ENCODE data around the gene GTF3C1.
"Not testable (repeated sequence)": the region's sequence is repeated elsewhere in the genome, so short reads cannot be mapped to it uniquely, and the experiment has no call there.

Gene GTF3C1, protein sequence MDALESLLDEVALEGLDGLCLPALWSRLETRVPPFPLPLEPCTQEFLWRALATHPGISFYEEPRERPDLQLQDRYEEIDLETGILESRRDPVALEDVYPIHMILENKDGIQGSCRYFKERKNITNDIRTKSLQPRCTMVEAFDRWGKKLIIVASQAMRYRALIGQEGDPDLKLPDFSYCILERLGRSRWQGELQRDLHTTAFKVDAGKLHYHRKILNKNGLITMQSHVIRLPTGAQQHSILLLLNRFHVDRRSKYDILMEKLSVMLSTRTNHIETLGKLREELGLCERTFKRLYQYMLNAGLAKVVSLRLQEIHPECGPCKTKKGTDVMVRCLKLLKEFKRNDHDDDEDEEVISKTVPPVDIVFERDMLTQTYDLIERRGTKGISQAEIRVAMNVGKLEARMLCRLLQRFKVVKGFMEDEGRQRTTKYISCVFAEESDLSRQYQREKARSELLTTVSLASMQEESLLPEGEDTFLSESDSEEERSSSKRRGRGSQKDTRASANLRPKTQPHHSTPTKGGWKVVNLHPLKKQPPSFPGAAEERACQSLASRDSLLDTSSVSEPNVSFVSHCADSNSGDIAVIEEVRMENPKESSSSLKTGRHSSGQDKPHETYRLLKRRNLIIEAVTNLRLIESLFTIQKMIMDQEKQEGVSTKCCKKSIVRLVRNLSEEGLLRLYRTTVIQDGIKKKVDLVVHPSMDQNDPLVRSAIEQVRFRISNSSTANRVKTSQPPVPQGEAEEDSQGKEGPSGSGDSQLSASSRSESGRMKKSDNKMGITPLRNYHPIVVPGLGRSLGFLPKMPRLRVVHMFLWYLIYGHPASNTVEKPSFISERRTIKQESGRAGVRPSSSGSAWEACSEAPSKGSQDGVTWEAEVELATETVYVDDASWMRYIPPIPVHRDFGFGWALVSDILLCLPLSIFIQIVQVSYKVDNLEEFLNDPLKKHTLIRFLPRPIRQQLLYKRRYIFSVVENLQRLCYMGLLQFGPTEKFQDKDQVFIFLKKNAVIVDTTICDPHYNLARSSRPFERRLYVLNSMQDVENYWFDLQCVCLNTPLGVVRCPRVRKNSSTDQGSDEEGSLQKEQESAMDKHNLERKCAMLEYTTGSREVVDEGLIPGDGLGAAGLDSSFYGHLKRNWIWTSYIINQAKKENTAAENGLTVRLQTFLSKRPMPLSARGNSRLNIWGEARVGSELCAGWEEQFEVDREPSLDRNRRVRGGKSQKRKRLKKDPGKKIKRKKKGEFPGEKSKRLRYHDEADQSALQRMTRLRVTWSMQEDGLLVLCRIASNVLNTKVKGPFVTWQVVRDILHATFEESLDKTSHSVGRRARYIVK (N-terminal part only)

DNA sequence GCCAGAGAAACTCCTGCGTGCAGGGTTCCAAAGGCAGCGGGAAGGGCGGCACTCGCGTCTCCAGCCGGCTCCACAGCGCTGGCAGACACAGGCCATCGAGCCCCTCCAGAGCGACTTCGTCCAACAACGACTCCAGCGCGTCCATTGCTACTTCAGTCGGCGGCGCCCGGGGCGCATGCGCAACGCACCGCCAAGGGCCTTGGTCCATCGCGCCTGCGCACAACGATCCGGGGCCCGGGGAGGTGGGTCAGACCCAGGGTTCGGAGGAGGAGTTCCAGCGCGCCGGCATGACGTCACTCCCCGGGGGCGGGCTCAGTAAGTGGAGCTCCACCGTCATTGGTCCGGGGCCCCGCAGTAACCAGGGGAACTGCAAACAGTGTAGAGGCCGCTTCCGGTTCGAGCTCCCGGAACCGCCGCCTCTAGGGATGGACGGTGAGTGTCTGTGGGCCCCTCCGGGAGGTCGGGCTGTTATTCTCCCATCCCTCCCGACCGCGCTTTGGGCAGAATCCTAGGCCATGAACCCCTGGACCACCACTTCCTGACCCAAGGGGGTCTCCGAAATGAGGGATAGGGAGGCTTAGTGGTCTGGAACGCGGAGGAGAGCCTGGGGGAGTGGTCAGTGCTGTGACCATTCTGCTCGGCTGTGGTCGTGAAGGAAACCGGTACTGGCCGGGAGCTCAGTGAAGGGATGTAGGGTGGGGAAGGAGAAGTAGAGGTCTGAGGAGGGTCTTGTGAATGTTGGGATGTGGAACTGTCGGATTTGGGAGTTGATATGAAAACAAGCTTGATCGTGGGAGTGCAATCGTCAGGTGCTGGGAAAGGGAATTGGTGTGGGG, at the start of gene GTF3C1, which contains the start of gene KATNIP:
GTF3C1 (minus strand) TSS at position 168 of the 836 bp plus-strand sequence; CDS start at position 145, 23 bp downstream.
KATNIP (plus strand) TSS at position 399 of the 836 bp plus-strand sequence; CDS start at position 426, 27 bp downstream.
- peak; percentile 100 for DNase-seq (ENCODE audit: low read depth in 2 of 2)

DNA sequence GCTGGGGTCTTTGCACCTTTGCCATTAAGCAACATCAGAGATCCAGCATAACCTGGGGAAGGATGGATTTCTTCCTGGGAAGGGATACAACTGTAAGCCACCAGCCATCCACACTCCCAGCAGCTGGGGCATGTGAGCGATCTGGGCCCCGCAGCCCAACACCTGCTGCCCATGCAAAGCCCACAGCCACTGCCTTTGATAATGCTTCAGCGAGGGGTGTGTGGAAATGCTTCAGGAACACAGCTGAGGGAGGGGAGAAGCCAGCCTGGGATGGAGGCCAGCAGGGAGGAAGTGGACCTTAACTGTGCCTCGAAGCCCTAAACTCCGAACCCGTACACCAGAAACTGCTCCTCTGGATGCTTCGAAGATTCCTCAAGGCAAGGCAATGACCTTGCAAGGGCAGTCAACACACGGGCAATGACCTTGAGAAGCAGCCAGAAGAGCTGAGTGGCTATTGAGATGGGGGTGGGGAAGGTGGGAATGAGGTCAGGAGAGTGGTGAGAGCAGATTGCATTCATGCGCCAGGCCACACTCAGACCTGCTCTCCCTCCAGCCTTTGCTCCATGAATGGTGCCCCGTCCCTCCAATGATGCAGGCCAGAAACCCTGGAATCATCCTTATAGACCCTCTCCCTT, 49.3 kb upstream of the GTF3C1 start:
- DNase-seq (ENCODE audit: low read depth in 2 of 2): no peak

DNA sequence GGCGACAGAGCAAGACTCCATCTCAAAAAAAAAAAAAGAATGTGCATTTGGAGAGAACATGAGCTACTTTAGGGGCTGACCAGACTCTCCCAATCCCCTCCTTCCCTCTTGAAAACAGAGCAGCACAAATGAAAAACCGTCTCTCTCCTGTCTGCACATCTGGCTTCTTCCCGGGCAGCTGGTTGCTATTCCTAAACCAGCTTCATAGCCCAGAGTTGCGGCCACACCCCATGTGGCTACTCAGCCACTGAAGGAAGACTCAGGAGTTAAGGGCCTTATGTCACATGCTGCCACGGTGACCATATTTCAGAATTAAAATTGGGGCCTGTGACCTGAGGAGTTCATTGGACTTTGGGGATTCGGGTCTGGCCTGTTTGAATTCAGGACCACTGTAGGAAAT, 48.5 kb upstream of the GTF3C1 start:
- DNase-seq (ENCODE audit: low read depth in 2 of 2): no peak

DNA sequence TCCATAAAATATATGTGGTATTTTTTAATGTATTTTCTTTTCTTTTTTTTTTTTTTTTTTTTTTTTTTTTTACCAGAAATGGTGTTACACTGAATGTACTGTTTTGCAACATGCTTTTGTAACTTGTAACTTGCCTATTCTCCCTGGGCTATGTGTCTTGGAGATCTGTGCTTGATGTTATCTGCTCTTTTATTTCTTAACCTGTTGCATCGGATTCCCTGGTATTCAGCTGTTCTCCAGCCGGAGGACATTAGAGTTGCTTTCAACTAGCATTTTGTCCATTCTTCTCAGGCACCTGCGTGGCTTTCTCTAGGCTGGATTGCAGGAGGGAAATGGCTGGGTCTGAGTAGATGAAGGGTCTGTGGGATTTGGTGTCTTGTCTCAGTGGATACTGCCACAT, 47.6 kb upstream of the GTF3C1 start:
- DNase-seq (ENCODE audit: low read depth in 2 of 2): no peak

DNA sequence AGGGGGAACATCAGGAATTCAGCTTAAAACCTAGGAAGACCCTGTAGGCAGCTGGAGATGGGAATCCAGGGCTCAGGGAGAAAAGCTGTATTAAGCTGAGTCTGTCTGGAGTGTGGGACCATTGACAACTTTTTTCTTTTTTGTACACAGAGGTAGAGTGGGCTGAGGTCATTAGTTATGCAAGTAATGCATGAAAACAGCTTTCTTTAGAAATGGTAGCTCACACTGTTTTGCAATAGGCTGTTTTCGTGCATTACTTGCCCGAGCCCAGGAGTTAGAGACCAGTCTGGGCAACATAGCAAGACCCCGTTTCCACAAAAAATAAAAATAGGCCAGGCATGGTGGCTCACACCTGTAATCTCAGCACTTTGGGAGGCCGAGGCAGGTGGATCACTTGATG, 46.7 kb upstream of the GTF3C1 start:
- DNase-seq (ENCODE audit: low read depth in 2 of 2): no peak

DNA sequence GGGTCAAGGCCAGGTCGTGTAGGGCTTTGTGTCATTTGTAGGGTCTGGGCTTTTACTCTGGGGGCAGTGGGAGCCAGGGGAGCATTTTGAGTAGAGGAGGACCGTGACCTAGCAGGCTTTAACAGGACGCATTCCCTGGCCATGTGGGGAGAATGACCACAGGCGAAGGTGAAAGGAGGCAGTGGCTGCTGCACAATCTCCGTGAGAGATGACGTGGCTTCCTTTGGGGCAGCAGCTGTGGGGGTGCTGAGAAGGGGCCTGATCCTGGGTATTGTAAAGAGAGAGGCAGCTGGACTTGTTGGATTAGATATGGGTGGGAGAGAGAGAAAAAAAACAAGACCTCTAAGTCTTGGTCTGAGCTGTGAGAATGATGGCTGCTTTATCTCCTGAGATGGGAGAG, 46.3 kb upstream of the GTF3C1 start:
- no peak for DNase-seq (ENCODE audit: low read depth in 2 of 2)

DNA sequence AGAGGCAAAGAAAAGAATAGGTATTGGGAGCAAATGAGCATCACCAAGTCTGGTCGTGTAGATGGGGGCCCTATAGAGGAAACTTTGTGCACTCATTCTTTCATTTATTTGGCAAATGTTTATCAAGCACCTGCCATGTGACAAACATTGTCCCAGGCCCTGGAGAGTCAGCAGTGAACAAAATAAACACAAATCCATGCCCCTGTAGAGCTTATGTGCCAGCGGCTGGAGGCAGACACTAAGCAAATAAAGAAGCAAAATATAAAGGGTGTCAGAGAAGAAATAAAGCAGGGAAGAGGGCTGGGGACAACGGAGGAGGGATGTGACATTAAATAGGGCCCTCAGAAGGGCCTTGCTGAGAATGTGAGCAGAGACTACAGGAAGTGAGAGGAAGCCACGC, 45.8 kb upstream of the GTF3C1 start:
- no peak for DNase-seq (ENCODE audit: low read depth in 2 of 2)

DNA sequence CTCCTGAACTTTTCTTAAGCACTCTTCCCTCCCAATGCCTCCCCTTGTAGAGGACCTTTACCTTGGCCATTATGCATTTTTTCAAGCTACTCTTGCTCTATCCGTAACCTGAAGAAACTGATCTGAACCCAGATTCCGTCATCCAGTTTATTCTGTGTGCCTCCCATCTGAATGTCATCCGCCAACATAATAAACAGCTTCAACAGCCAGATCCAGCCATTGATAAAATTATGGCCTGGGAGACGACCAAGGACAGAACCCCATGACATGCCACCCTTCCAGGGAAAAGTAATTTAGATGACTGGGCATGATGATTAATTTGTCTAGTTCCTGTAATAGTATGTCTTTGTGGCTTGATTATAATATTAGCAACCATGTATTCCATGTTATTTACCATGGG, 42.1 kb upstream of the GTF3C1 start:
- DNase-seq (ENCODE audit: low read depth in 2 of 2): no peak

DNA sequence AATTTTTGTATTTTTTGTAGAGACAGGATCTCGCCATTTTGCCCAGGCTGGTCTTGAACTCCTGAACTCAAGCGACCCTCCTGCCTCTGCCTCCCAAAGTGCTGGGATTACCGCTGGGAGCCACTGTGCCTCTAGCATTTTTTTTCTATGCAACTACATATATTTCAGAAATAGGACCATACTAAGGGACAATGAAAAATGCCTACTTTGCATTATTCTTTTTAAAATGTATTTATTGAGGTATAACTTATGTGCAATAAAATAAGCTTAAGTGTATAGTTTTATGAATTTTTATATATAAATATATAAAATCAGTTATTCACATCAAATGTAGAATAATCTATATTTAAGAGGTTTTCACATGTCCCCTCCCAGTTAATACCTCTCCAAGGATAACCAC, 38.3 kb upstream of the GTF3C1 start:
- DNase-seq (ENCODE audit: low read depth in 2 of 2): no peak

DNA sequence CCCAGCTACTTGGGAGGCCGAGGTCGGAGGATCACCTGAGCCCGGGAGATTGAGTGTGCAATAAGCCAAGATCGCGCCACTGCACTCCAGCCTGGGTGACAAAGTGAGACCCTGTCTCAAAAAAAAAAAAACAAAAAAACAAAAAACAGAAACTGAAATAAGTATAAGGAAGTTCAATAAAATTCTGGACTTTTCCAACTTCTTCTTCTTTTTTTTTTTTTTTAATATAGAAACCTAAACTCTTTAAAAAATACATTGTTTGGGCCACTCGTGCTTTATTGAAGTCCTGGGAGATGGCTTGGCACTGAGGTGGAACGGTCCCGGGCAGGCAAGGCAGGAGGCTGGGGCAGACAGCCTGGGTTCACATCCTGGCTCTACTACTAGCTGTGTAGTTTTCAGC, 37.0 kb upstream of the GTF3C1 start:
- DNase-seq (ENCODE audit: low read depth in 2 of 2): no peak

DNA sequence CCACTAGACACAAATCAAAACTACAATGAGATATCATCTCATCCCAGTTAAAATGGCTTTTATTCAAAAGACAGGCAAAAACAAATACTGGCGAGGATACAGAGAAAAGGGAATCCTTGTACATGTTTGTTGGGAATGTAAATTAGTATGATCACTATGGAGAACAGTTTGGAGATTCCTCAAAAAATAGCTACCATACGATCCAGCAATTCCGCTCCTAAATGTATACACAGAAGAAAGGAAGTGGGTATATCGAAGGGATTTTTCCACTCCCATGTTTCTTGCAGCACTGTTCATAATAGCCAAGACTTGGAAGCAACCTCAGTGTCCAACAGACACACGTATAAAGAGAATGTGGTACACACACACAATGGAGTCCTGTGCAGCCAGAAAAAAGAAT, 35.5 kb upstream of the GTF3C1 start:
- DNase-seq (ENCODE audit: low read depth in 2 of 2): no peak

DNA sequence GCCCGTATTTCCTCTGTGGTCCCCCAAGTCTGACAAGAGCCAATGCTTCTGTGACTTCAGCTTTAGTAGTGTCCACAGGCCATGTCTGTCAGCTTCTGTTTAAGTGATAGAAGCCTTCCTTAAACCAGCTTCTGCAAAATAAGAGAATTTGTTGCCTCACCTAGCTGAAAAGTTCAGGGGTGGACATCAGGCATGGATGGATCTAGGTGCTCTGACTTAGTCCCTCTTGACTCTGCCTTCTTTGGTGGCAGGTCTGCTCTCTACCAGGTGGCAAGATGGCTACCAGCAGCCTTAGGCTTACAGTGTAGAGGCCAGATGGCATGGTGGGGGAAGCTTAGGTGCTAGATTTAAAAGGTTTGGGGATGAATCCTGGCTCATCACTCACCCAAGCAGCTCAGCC, 33.9 kb upstream of the GTF3C1 start:
- no peak for DNase-seq (ENCODE audit: low read depth in 2 of 2)

DNA sequence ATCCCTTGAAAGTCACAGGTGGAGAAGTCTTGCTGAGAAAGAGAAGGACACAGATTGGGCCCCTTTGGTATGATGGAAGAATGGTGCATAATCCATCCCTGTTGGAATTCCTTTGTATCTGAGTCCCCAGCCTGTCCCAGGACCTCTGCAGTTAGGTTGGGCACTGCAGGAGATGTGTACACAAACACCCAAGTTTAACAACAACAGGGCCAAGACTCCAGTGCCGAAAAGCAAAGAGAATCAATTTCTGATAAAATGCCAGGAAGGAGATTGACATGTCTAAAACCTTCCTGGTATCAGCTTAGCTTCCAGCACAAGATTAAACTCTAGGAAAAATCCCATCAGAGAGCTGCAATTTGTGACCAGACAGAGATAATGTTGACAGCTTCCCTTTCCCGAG, 33.2 kb upstream of the GTF3C1 start:
- no peak for DNase-seq (ENCODE audit: low read depth in 2 of 2)

DNA sequence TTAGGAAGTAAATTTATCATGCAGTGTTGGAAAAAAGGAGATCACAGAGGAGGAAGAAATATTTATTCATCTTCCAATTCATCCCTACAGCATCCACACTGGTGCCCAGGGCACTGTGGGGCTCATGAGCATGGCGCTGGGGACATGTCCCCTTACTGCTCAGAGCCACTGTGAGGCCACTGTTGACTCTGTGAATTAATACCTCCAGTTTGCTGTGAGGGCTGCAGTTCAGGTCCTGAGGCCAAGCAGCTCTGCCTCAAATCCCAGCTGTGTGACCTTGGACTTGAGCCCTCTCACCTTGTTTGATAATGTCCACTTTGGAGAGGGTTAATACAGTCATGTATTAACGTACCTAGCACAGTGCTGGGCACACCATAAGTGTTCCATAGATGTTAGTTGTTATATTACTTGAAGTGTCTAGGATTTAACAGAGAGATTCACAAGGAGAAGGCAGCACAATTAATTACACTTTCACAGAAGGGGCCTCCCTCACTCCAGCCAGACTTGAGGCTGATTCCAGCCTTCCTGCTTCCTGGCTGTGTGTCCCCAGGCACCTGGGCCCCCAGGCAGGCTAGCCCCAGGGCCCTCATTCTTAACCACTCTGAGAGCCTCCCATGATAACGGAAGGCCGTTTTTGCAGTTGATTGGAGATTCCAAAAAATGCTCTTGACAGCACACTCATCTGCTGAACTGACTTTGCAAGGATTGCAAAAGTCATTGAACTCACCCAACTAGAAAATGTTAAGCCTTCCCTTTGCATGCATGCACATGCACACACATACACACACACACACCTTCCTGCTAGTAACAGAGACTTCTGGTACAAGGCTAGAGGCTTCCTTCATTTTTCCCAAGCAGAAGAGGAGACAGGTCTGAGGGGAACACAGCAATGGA, 29.6 kb upstream of the GTF3C1 start:
- DNase-seq (ENCODE audit: low read depth in 2 of 2): no peak

DNA sequence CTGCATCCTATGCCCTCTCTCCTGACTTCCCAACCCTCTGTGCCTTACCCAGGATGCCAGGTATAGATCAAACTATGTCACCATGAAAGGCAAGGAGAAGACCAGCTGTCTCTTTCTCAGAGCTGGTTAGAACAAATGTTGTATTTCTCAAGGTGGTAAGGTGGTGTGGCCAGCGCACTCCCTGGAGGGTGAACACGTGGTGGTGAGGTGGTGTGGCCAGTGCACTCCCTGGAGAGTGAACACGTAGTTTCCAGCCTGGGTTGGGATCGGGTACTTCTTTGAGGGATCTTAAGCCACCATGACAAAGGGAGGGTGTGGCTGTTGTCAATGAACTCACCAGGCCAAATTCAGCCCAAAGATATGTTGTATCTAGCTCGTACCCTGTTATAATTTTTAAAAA, 27.0 kb upstream of the GTF3C1 start:
- no peak for DNase-seq (ENCODE audit: low read depth in 2 of 2)

DNA sequence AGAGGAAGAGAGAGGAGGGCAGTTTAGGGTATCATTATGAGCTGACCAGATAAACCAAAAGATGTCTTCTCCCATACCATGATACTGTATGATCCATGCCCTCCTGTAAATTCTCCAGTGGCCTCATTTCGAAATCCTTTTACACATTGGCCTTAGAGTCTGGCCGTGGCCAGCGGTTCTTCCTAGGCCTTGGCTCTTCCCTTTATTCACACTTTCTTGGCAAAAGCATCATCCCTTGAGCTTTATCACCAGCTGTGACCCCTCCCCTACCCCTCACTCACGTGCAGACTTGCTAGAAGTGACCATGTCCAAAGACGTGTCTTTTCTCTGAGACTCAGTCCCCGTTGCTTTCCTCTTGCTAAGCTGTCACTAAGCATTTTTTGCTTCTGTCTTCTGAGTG, 23.0 kb upstream of the GTF3C1 start:
- no peak for DNase-seq (ENCODE audit: low read depth in 2 of 2)

DNA sequence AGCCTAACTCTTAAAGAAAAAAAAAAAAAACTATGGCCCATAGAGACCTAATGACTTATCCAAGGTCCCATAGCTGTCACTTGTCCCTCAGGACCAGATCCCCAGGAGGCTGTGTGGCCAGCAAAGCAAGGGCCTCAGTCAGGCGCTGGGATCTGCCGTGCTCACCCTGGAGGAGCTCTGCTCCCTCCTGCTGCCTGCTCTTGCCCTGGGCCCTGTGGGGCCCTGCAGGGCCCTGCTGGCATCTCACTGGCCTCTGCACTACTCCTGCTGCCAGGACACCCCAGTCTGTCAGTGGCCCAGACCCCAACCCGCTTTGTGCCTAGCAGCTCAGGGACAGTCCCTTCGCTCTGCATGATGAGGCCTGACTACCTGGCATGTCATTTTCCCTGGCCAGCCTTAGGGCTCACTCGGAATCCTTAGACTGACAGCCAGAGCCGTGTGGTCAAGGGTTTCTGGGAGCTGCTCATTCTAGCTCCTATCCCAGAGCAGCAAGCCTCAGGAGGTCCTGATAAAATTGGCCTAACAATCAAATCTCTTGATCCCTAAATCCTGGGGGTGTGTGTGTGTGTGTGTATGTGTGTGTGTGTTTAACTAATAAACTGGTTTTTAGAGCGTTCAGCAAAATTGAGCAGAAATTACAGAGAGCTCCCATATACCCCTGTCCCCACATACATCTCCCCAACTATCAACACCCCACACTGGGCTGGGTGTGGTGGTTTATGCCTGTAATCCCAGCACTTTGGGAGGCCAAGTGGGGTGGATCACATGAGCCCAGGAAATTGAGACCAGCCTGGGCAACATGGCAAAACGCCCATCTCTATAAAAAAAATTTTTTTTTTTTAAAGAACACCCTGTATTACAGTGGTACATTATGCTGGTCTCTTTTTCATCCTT, 22.0 kb upstream of the GTF3C1 start:
- DNase-seq (ENCODE audit: low read depth in 2 of 2): no peak

DNA sequence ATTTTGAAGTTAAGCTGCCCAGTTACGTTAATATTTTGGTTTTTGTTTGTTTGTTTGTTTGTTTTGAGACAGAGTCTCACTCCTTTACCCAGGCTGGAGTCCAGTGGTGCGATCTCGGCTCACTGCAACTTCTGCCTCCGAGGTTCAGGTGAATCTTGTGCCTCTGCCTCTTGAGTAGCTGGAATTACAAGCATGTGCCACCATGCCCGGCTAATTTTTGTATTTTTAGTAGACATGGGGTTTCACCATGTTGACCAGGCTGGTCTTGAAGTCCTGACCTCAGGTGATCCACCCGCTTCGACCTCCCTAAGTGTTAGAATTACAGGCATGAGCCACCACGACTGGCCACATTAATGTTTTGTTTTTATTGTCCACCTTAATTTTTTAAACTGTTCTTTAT, 21.3 kb upstream of the GTF3C1 start:
- DNase-seq (ENCODE audit: low read depth in 2 of 2): not testable (repeated sequence)
